Measurements from ENCODE around the gene ILF2. TPM values are rescaled to one million over a fixed set of nuclear protein-coding genes. Genes with fewer than 3 reads are reported as not detected.

ILF2 gene
- polyA plus RNA-seq, 1 donor (not counting 4 experiments of a cell fraction or from before 2014, with no cell fraction given) = 232 TPM

DNA sequence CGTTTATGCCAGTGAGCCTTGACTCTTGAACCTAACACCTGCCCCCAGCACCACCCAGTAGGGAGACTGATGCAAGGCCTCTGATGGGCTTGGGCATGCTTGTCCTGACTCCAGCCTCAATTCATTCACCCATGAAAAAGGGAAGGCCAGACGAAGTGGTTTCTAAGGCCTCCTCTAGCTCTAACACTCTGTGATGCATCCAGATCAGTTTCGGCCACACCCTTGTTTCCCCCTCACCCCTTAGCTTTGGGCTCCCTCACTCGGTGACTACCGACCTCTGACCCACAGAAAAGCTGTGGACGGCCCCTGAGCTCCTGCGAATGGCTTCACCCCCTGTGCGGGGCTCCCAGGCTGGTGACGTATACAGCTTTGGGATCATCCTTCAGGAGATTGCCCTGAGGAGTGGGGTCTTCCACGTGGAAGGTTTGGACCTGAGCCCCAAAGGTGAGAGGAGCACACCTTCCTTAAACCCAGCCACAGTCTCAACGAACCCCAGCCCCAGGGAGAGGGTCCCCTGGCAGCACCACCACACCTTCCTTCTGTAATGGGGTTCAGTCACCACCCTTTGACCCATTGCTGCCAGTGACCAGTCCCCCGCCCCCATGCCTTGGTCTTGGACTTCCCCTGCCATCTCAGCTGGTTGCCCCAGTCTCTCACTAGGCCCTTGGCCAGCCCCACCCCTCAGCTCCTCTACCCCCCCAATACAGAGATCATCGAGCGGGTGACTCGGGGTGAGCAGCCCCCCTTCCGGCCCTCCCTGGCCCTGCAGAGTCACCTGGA lies 16.7 kb upstream of the ILF2 start:
- FAIRE-seq = no peak
- dilution Hi-C loops (cut with MboI; ENCODE audit: extremely low pct_ligation_motif_present, low sequenced_read_pairs) = loop anchor here (10.0 kb wide), 1 partner anchor 57 kb away; no protein-coding TSS in a partner anchor
- DNase-seq (ENCODE audit: low read depth, low spot score) = no peak

GRCh38 chr1:153685544-153686340 lies 14.9 kb upstream of the ILF2 start:
- H3K9me3 ChIP-seq (ENCODE audit: control insufficient read depth, low read depth, low read length) = no peaks in the 10 kb centered on the region
- no peaks in the 10 kb centered on the region for H3K36me3 ChIP-seq (ENCODE audit: control insufficient read depth in 2 of 2, extremely low read depth in 1 of 2, insufficient read depth in 2 of 2, low read length in 2 of 2)
- H4K20me1 ChIP-seq (ENCODE audit: control insufficient read depth, extremely low read depth, insufficient read depth, low read length) = no peaks in the 10 kb centered on the region
- no peak overlapping the region for H3K9ac ChIP-seq (ENCODE audit: control insufficient read depth, extremely low read depth, insufficient read depth, low read length)
- no peak overlapping the region for H2AFZ ChIP-seq (ENCODE audit: control insufficient read depth, low read length)
- FAIRE-seq (no peak), DNase-seq (ENCODE audit: low read depth, low spot score) (no peak)
- H3K79me2 ChIP-seq (ENCODE audit: control insufficient read depth, insufficient read depth, low read length) = no peaks in the 10 kb centered on the region
- no peaks in the 10 kb centered on the region for H3K9me1 ChIP-seq (ENCODE audit: control insufficient read depth, extremely low read depth, insufficient read depth, low read length)
- H3K27ac ChIP-seq (ENCODE audit: control insufficient read depth, insufficient read depth, low read length) = no peak overlapping the region
- no peak overlapping the region for H3K4me3 ChIP-seq (ENCODE audit: control insufficient read depth in 2 of 3, extremely low read depth in 1 of 3, insufficient read depth in 2 of 3, low read depth in 1 of 3, low read length in 3 of 3)
- dilution Hi-C loops (cut with MboI; ENCODE audit: extremely low pct_ligation_motif_present, low sequenced_read_pairs) = loop anchor here (10.0 kb wide), 1 partner anchor 59 kb away; no protein-coding TSS in a partner anchor
- TF ChIP-seq CTCF (optimal IDR thresholded peaks at IDR 0.05 in 1 of 3, IDR thresholded peaks at IDR 0.05 in 1 of 3, conservative IDR thresholded peaks at IDR 0.05 in 1 of 3; ENCODE audit: extremely low read depth in 1 of 3, insufficient read depth in 2 of 3, low read length in 3 of 3) (no peak), EZH2 (IDR thresholded peaks at IDR 0.05; ENCODE audit: low read length) (no peak)
- no peak overlapping the region for H3K4me2 ChIP-seq (ENCODE audit: control insufficient read depth, extremely low read depth, insufficient read depth, low read depth, low read length)
- H3K4me1 ChIP-seq (ENCODE audit: control insufficient read depth, extremely low read depth, insufficient read depth, low read length) = peaks cover 2% of the 10 kb centered on the region
- peaks cover 23% of the 10 kb centered on the region for H3K27me3 ChIP-seq (ENCODE audit: control insufficient read depth, extremely low read depth, insufficient read depth, low read length)

More for the DNA sequence above, 16.7 kb upstream of the ILF2 start:
- Histone ChIP-seq H3K36me3 (ENCODE audit: control insufficient read depth in 2 of 2, extremely low read depth in 1 of 2, insufficient read depth in 2 of 2, low read length in 2 of 2) (no peaks in the 10 kb centered on the region), H3K27ac (ENCODE audit: control insufficient read depth, insufficient read depth, low read length) (no peak overlapping the region), H2AFZ (ENCODE audit: control insufficient read depth, low read length) (no peak overlapping the region), H3K79me2 (ENCODE audit: control insufficient read depth, insufficient read depth, low read length) (no peaks in the 10 kb centered on the region), H3K4me1 (ENCODE audit: control insufficient read depth, extremely low read depth, insufficient read depth, low read length) (peaks cover 2% of the 10 kb centered on the region), H3K9me1 (ENCODE audit: control insufficient read depth, extremely low read depth, insufficient read depth, low read length) (no peaks in the 10 kb centered on the region), H3K4me2 (ENCODE audit: control insufficient read depth, extremely low read depth, insufficient read depth, low read depth, low read length) (no peak overlapping the region), H3K9ac (ENCODE audit: control insufficient read depth, extremely low read depth, insufficient read depth, low read length) (no peak overlapping the region), H3K9me3 (ENCODE audit: control insufficient read depth, low read depth, low read length) (no peaks in the 10 kb centered on the region), H3K4me3 (ENCODE audit: control insufficient read depth in 2 of 3, extremely low read depth in 1 of 3, insufficient read depth in 2 of 3, low read depth in 1 of 3, low read length in 3 of 3) (no peak overlapping the region), H3K27me3 (ENCODE audit: control insufficient read depth, extremely low read depth, insufficient read depth, low read length) (peaks cover 13% of the 10 kb centered on the region), H4K20me1 (ENCODE audit: control insufficient read depth, extremely low read depth, insufficient read depth, low read length) (no peaks in the 10 kb centered on the region)
- TF ChIP-seq EZH2 (IDR thresholded peaks at IDR 0.05; ENCODE audit: low read length) = no peak
- TF ChIP-seq CTCF (optimal IDR thresholded peaks at IDR 0.05 in 1 of 3, IDR thresholded peaks at IDR 0.05 in 1 of 3, conservative IDR thresholded peaks at IDR 0.05 in 1 of 3; ENCODE audit: extremely low read depth in 1 of 3, insufficient read depth in 2 of 3, low read length in 3 of 3) = no peak

Data from keratinocyte (primary cell).